ENCODE measurements around the gene LYST. TPM values are rescaled to one million over a fixed set of nuclear protein-coding genes. Genes with fewer than 3 reads are reported as not detected.

LYST gene
- total RNA-seq, 1 donor from 2014 or later = 52.1 TPM

GRCh38 chr1:235767795-235768194 is 98.9 kb downstream of the LYST start:
- H3K9me3 ChIP-seq = no peaks in the 10 kb centered on the region
- intact Hi-C loops (cut with DNase I) = no loop called here
- no peaks in the 10 kb centered on the region for H3K27me3 ChIP-seq
- no peaks in the 10 kb centered on the region for H3K4me1 ChIP-seq
- no peak for DNase-seq (ENCODE audit: extremely low spot score in 2 of 2)
- H3K4me3 ChIP-seq = no peak overlapping the region
- H3K27ac ChIP-seq = no peak overlapping the region
- TF ChIP-seq CTCF (IDR thresholded peaks at IDR 0.05) = no peak
- TF ChIP-seq POLR2A (IDR thresholded peaks at IDR 0.05) = no peak
- no peak for TF ChIP-seq POLR2AphosphoS5 (IDR thresholded peaks at IDR 0.05; ENCODE audit: insufficient read depth in 1 of 2, low read depth in 1 of 2)
- peaks cover 0 to 43% of the 10 kb centered on the region in 2 donors for H3K36me3 ChIP-seq

- H3K27me3 ChIP-seq = no peaks in the 10 kb centered on the region
- no peak for DNase-seq (ENCODE audit: extremely low spot score in 2 of 2)
- no peaks in the 10 kb centered on the region for H3K4me1 ChIP-seq
- intact Hi-C loops (cut with DNase I) = no loop called here
- H3K4me3 ChIP-seq = no peak overlapping the region
- H3K9me3 ChIP-seq = no peaks in the 10 kb centered on the region
- peaks cover 0 to 41% of the 10 kb centered on the region in 2 donors for H3K36me3 ChIP-seq
- no peak overlapping the region for H3K27ac ChIP-seq
- TF ChIP-seq POLR2AphosphoS5 (IDR thresholded peaks at IDR 0.05; ENCODE audit: insufficient read depth in 1 of 2, low read depth in 1 of 2) (no peak), CTCF (IDR thresholded peaks at IDR 0.05) (no peak), POLR2A (IDR thresholded peaks at IDR 0.05) (no peak)
Measured at GRCh38 chr1:235766794-235767285, 99.9 kb downstream of the LYST start.

- Histone ChIP-seq H3K9me3 (no peaks in the 10 kb centered on the region), H3K4me3 (no peak overlapping the region), H3K36me3 (peaks cover 0 to 51% of the 10 kb centered on the region in 2 donors), H3K27me3 (no peaks in the 10 kb centered on the region), H3K4me1 (no peaks in the 10 kb centered on the region), H3K27ac (no peak overlapping the region)
- intact Hi-C loops (cut with DNase I) = no loop called here
- no peak for TF ChIP-seq CTCF (IDR thresholded peaks at IDR 0.05)
- no peak for TF ChIP-seq POLR2AphosphoS5 (IDR thresholded peaks at IDR 0.05; ENCODE audit: insufficient read depth in 1 of 2, low read depth in 1 of 2)
- no peak for TF ChIP-seq POLR2A (IDR thresholded peaks at IDR 0.05)
- DNase-seq (ENCODE audit: extremely low spot score in 2 of 2) = no peak
Measured at GRCh38 chr1:235763962-235764361, 102.7 kb downstream of the LYST start.

GRCh38 chr1:235759336-235759735 is 107.4 kb downstream of the LYST start:
- Histone ChIP-seq H3K4me3 (no peak overlapping the region), H3K36me3 (peaks cover 0 to 60% of the 10 kb centered on the region in 2 donors), H3K27ac (no peak overlapping the region), H3K9me3 (no peaks in the 10 kb centered on the region), H3K27me3 (no peaks in the 10 kb centered on the region), H3K4me1 (no peaks in the 10 kb centered on the region)
- TF ChIP-seq CTCF (IDR thresholded peaks at IDR 0.05) = no peak
- no peak for TF ChIP-seq POLR2AphosphoS5 (IDR thresholded peaks at IDR 0.05; ENCODE audit: insufficient read depth in 1 of 2, low read depth in 1 of 2)
- TF ChIP-seq POLR2A (IDR thresholded peaks at IDR 0.05) = no peak
- intact Hi-C loops (cut with DNase I) = no loop called here
- DNase-seq (ENCODE audit: extremely low spot score in 2 of 2) = no peak

GRCh38 chr1:235758931-235759330 is 107.8 kb downstream of the LYST start:
- Histone ChIP-seq H3K4me3 (no peak overlapping the region), H3K27ac (no peak overlapping the region), H3K27me3 (no peaks in the 10 kb centered on the region), H3K36me3 (peaks cover 0 to 64% of the 10 kb centered on the region in 2 donors), H3K9me3 (no peaks in the 10 kb centered on the region), H3K4me1 (no peaks in the 10 kb centered on the region)
- no peak for DNase-seq (ENCODE audit: extremely low spot score in 2 of 2)
- no peak for TF ChIP-seq POLR2AphosphoS5 (IDR thresholded peaks at IDR 0.05; ENCODE audit: insufficient read depth in 1 of 2, low read depth in 1 of 2)
- no peak for TF ChIP-seq POLR2A (IDR thresholded peaks at IDR 0.05)
- intact Hi-C loops (cut with DNase I) = no loop called here
